Uterus (tissue), 4 donors: ENCODE measurements around the gene RFC4. TPM values are rescaled to one million over a fixed set of nuclear protein-coding genes. Genes with fewer than 3 reads are reported as not detected.

Source experiments
- DNase-seq, 2 donors: peaks; one replicate each; pipeline ENCODE4 v3.0.0-alpha.2; 2019 to 2020
- H3K27ac ChIP-seq, 2 donors: fragments of 200-600 bp; sonication (generic); 1 replicate in 1 of 2; 2 replicates in 1 of 2; pipeline ENCODE4 v1.5.1; 2016 to 2018
- H3K27me3 ChIP-seq, 2 donors: fragments of 200-600 bp; sonication (generic); one replicate each; pipeline ENCODE4 v1.5.1; 2018 to 2019; ENCODE audit warnings: control low read depth in 1 of 2
- H3K36me3 ChIP-seq, 2 donors: fragments of 200-600 bp; sonication (generic); one replicate each; pipeline ENCODE4 v1.5.1; 2019; ENCODE audit warnings: control low read depth in 1 of 2
- H3K4me1 ChIP-seq, 2 donors: fragments of 200-600 bp; sonication (generic); one replicate each; pipeline ENCODE4 v1.5.1; 2018 to 2019; ENCODE audit warnings: control low read depth in 1 of 2
- H3K4me3 ChIP-seq, 2 donors: fragments of 200-600 bp; sonication (generic); 1 replicate in 1 of 2; 2 replicates in 1 of 2; pipeline ENCODE4 v1.5.1; 2018 to 2019; ENCODE audit warnings: mild to moderate bottlenecking in 1 of 2
- H3K9me3 ChIP-seq, 2 donors: fragments of 200-600 bp; sonication (generic); one replicate each; pipeline ENCODE4 v1.5.1; 2019; ENCODE audit warnings: control low read depth in 1 of 2
- CTCF ChIP-seq, 4 experiments: fragments of 200-600 bp in 2 of 4; fragments of 450-650 bp in 2 of 4; sonication (generic) in 2 of 4; IDR thresholded peaks; one replicate each; pipeline ENCODE4 v1.5.1; 2016 to 2019; ENCODE audit warnings: antibody characterized with exemption in 4 of 4, mild to moderate bottlenecking in 2 of 4, moderate library complexity in 1 of 4
- POLR2A ChIP-seq, 2 donors: fragments of 450-650 bp; IDR thresholded peaks; one replicate each; pipeline ENCODE4 v1.6.1; 2016; ENCODE audit warnings: antibody characterized with exemption in 2 of 2, mild to moderate bottlenecking in 1 of 2, moderate library complexity in 1 of 2
- intact Hi-C: fragments of 100-400 bp; cut with DNase I; formaldehyde crosslinking; loops from one replicate; pipeline ENCODE4 v1.15.1; 2023; ENCODE audit warnings: low total_unique reads
- total RNA-seq, 4 donors: library from RNA; depleted of rRNA in 3 of 4; stranded (reverse); fragments of >200 nt in 3 of 4; gene quantifications; one replicate each; pipeline versions ENCODE4 v1.1.0 to v1.2.4, GENCODE V29; 2014 to 2023
- donor health status: DM: yes; HTN: yes; CAD: no.

Gene RFC4
- total RNA-seq, 4 donors from 2014 or later: 2.8 to 43.8 (median 26.6) TPM

- H3K4me1 ChIP-seq: peaks cover 0 to 22% of the 10 kb centered on the region in 2 donors
- TF ChIP-seq POLR2A (IDR thresholded peaks at IDR 0.05) (no peak), CTCF (IDR thresholded peaks at IDR 0.05) (no peak)
- DNase-seq: no peak
- intact Hi-C loops: no loop called here
- H3K27me3 ChIP-seq: no peaks in the 10 kb centered on the region
- no peak overlapping the region for H3K27ac ChIP-seq
- no peak overlapping the region for H3K4me3 ChIP-seq
- H3K36me3 ChIP-seq: no peaks in the 10 kb centered on the region
- H3K9me3 ChIP-seq: no peaks in the 10 kb centered on the region
These were observed 19.4 kb downstream of the RFC4 start for GRCh38 chr3:186786922-186787321.

- Histone ChIP-seq H3K9me3 (no peaks in the 10 kb centered on the region), H3K4me3 (peak overlapping the region; percentile 79 to 84), H3K27ac (peak overlapping the region in 1 of 2 donors; percentile 100), H3K27me3 (no peaks in the 10 kb centered on the region), H3K36me3 (no peaks in the 10 kb centered on the region), H3K4me1 (peaks cover 0 to 23% of the 10 kb centered on the region in 2 donors)
- TF ChIP-seq CTCF (IDR thresholded peaks at IDR 0.05) (no peak), POLR2A (IDR thresholded peaks at IDR 0.05) (no peak)
- intact Hi-C loops: no loop called here
- DNase-seq: no peak
These were observed 20.7 kb downstream of the RFC4 start for GRCh38 chr3:186785495-186786018.

GRCh38 chr3:186784820-186785494 is 21.3 kb downstream of the RFC4 start:
- intact Hi-C loops: no loop called here
- H3K4me1 ChIP-seq: peaks cover 0 to 23% of the 10 kb centered on the region in 2 donors
- DNase-seq: no peak
- peak overlapping the region; percentile 97 to 100 for H3K27ac ChIP-seq
- H3K9me3 ChIP-seq: no peaks in the 10 kb centered on the region
- TF ChIP-seq CTCF (IDR thresholded peaks at IDR 0.05) (no peak), POLR2A (IDR thresholded peaks at IDR 0.05) (no peak)
- H3K4me3 ChIP-seq: peak overlapping the region; percentile 79 to 84
- no peaks in the 10 kb centered on the region for H3K27me3 ChIP-seq
- no peaks in the 10 kb centered on the region for H3K36me3 ChIP-seq

GRCh38 chr3:186783731-186784515 is 22.4 kb downstream of the RFC4 start:
- intact Hi-C loops: no loop called here
- Histone ChIP-seq H3K4me1 (peaks cover 0 to 23% of the 10 kb centered on the region in 2 donors), H3K27ac (peak overlapping the region; percentile 97 to 100), H3K27me3 (no peaks in the 10 kb centered on the region), H3K36me3 (no peaks in the 10 kb centered on the region), H3K9me3 (no peaks in the 10 kb centered on the region), H3K4me3 (peak overlapping the region; percentile 79 to 84)
- TF ChIP-seq CTCF (IDR thresholded peaks at IDR 0.05) (no peak), POLR2A (IDR thresholded peaks at IDR 0.05) (peak; percentile 84 to 93)
- DNase-seq: peak; percentile 81 to 86
